NT2/D1 (cell line): ENCODE results near the gene CSK.
"Not testable (repeated sequence)": the region's sequence is repeated elsewhere in the genome, so short reads cannot be mapped to it uniquely, and the experiment has no call there.

Source experiments
- DNase-seq: peaks from one replicate; pipeline ENCODE4 v3.0.0-alpha.2; 2011; ENCODE audit warnings: low read depth, low spot score
- H3K27me3 ChIP-seq: 2 replicates; pipeline ENCODE4 v1.6.0; 2011; ENCODE audit warnings: mild to moderate bottlenecking; ENCODE audit not compliant: insufficient read length, insufficient read depth
- H3K36me3 ChIP-seq: 2 replicates; pipeline ENCODE4 v1.6.1; 2011; ENCODE audit warnings: mild to moderate bottlenecking, low read length, mixed read lengths; ENCODE audit not compliant: insufficient read depth, insufficient read length
- H3K4me1 ChIP-seq: 2 replicates; pipeline ENCODE4 v1.5.1; 2011; ENCODE audit not compliant: insufficient read depth, insufficient read length
- H3K4me3 ChIP-seq: 2 replicates; pipeline ENCODE4 v1.5.1; 2011; ENCODE audit warnings: low read depth; ENCODE audit not compliant: insufficient read length
- H3K9ac ChIP-seq: 2 replicates; pipeline ENCODE4 v1.6.0; 2011; ENCODE audit warnings: low read depth; ENCODE audit not compliant: insufficient read length
- H3K9me3 ChIP-seq: 2 replicates; pipeline ENCODE4 v1.5.1; 2011; ENCODE audit warnings: mild to moderate bottlenecking, low read length; ENCODE audit not compliant: insufficient read depth
- SUZ12 ChIP-seq: IDR thresholded peaks from 2 replicates; pipeline ENCODE4 v1.6.1; 2011; ENCODE audit not compliant: insufficient read length, insufficient read depth; ENCODE audit errors: extremely low read depth
- YY1 ChIP-seq: IDR thresholded peaks from 2 replicates; pipeline ENCODE4 v1.6.1; 2011; ENCODE audit not compliant: insufficient read length, insufficient read depth
- ZNF274 ChIP-seq: IDR thresholded peaks from 2 replicates; pipeline ENCODE4 v1.6.1; 2011; ENCODE audit warnings: mild to moderate bottlenecking, low read depth, low read length

Gene CSK

GRCh38 chr15:74781431-74782258 is at the start of gene CSK:
CSK (plus strand) TSS chr15:74782080; CDS start chr15:74798298, 16,218 bp downstream.
- H3K27me3 ChIP-seq = peaks cover 10% of the 10 kb centered on the region
- peak within 1 kb of the TSS; percentile 94 for H3K9ac ChIP-seq
- DNase-seq = no peak
- peaks cover 33% of the 10 kb centered on the region for H3K4me1 ChIP-seq
- H3K36me3 ChIP-seq = peaks cover 21% of the 10 kb centered on the region
- TF ChIP-seq SUZ12 = no peak
- TF ChIP-seq YY1 = no peak
- TF ChIP-seq ZNF274 = no peak
- H3K9me3 ChIP-seq = no peaks in the 10 kb centered on the region
- peak within 1 kb of the TSS; percentile 73 for H3K4me3 ChIP-seq

GRCh38 chr15:74732846-74733245 is 49.0 kb upstream of the CSK start:
- no peak for DNase-seq
- Histone ChIP-seq H3K27me3 (peaks cover 20% of the 10 kb centered on the region), H3K4me3 (no peak overlapping the region), H3K9ac (no peak overlapping the region), H3K4me1 (peaks cover 2% of the 10 kb centered on the region), H3K36me3 (no peaks in the 10 kb centered on the region), H3K9me3 (peaks cover 3% of the 10 kb centered on the region; the same call in 1 of the 2 replicates)
- TF ChIP-seq YY1 (no peak), SUZ12 (no peak), ZNF274 (no peak)

- Histone ChIP-seq H3K27me3 (peaks cover 18% of the 10 kb centered on the region), H3K4me1 (peaks cover 2% of the 10 kb centered on the region), H3K9ac (no peak overlapping the region), H3K36me3 (no peaks in the 10 kb centered on the region), H3K9me3 (no peaks in the 10 kb centered on the region; the same call in 1 of the 2 replicates), H3K4me3 (no peak overlapping the region)
- TF ChIP-seq ZNF274 = no peak
- TF ChIP-seq SUZ12 = no peak
- TF ChIP-seq YY1 = no peak
- no peak for DNase-seq
These were observed 48.6 kb upstream of the CSK start for GRCh38 chr15:74733269-74733668.

- peaks cover 4% of the 10 kb centered on the region; the same call in 1 of the 2 replicates for H3K9me3 ChIP-seq
- peaks cover 2% of the 10 kb centered on the region for H3K4me1 ChIP-seq
- peaks cover 18% of the 10 kb centered on the region for H3K27me3 ChIP-seq
- no peak overlapping the region for H3K9ac ChIP-seq
- DNase-seq = no peak
- TF ChIP-seq SUZ12 (no peak), YY1 (no peak), ZNF274 (no peak)
- no peaks in the 10 kb centered on the region for H3K36me3 ChIP-seq
- H3K4me3 ChIP-seq = no peak overlapping the region
These were observed 46.6 kb upstream of the CSK start for GRCh38 chr15:74735305-74735704.

- H3K27me3 ChIP-seq, H3K9ac ChIP-seq, H3K4me1 ChIP-seq, DNase-seq, H3K4me3 ChIP-seq, H3K36me3 ChIP-seq: not testable (repeated sequence)
- H3K9me3 ChIP-seq = peaks cover 15% of the 10 kb centered on the region; the same call in 1 of the 2 replicates
These were observed 43.6 kb upstream of the CSK start for GRCh38 chr15:74738239-74738638.

- no peaks in the 10 kb centered on the region for H3K27me3 ChIP-seq
- no peak for TF ChIP-seq ZNF274
- no peak for TF ChIP-seq SUZ12
- TF ChIP-seq YY1 = no peak
- no peak overlapping the region for H3K9ac ChIP-seq
- peaks cover 15% of the 10 kb centered on the region; the same call in 1 of the 2 replicates for H3K9me3 ChIP-seq
- H3K4me3 ChIP-seq = no peak overlapping the region
- DNase-seq = no peak
- H3K4me1 ChIP-seq = no peaks in the 10 kb centered on the region
- no peaks in the 10 kb centered on the region for H3K36me3 ChIP-seq
These were observed 39.5 kb upstream of the CSK start for GRCh38 chr15:74742422-74742821.

DNA sequence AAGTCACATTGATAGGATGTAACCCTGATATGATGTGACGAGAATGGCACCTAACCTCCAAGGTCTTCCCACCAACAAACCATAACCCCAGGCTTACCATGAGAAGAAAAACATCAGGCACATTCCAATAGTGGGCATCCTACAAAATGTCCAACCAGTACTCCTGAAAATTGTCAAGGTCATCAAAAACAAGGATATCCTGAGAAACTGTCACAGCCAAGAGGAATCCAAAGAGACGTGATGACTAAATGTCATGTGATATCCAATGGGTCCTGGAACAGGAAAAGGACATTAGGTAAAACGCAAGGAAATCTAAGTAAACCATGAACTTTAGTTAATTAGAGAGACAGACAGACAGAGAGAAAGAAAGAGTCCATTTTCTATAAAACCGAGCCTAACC is 35.5 kb upstream of the CSK start:
- peaks cover 5% of the 10 kb centered on the region for H3K4me1 ChIP-seq
- no peak overlapping the region for H3K4me3 ChIP-seq
- H3K9ac ChIP-seq = no peak overlapping the region
- no peak for DNase-seq
- H3K9me3 ChIP-seq = peaks cover 11% of the 10 kb centered on the region; the same call in 1 of the 2 replicates
- no peaks in the 10 kb centered on the region for H3K36me3 ChIP-seq
- peaks cover 11% of the 10 kb centered on the region for H3K27me3 ChIP-seq
- no peak for TF ChIP-seq ZNF274
- no peak for TF ChIP-seq SUZ12
- no peak for TF ChIP-seq YY1
